HepG2 (cell line): ENCODE data around the gene SCRT2. TPM values are rescaled to one million over a fixed set of nuclear protein-coding genes. Genes with fewer than 3 reads are reported as not detected.

Experiments used
- CEBPZ ChIP-seq: IDR thresholded peaks from 2 replicates; pipeline ENCODE4 v1.6.1; 2012; ENCODE audit warnings: low read length, improper control_type of control experiment
- CHD2 ChIP-seq: IDR thresholded peaks from 2 replicates; pipeline ENCODE4 v1.6.1; 2011; ENCODE audit warnings: low read depth, low read length, improper control_type of control experiment
- FOXA3 ChIP-seq: IDR thresholded peaks from 2 replicates; pipeline ENCODE4 v1.6.1; 2016; ENCODE audit warnings: missing genetic modification reagents, missing compliant biosample characterization
- FOXM1 ChIP-seq: sonication (generic); formaldehyde crosslinking; IDR thresholded peaks from 2 replicates; pipeline ENCODE4 v1.5.0; 2020; ENCODE audit warnings: missing genetic modification reagents
- GATAD2A ChIP-seq: IDR thresholded peaks from 2 replicates; pipeline ENCODE4 v1.6.1; 2016
- HNRNPH1 ChIP-seq: fragments of 200-400 bp; formaldehyde crosslinking; optimal IDR thresholded peaks from 2 replicates; pipeline ENCODE3; 2017; ENCODE audit warnings: mild to moderate bottlenecking, low read depth, low read length
- HNRNPUL1 ChIP-seq: fragments of 200-400 bp; formaldehyde crosslinking; IDR thresholded peaks from 2 replicates; pipeline ENCODE4 v1.6.1; 2017; ENCODE audit warnings: low read depth, mild to moderate bottlenecking, low read length, moderate library complexity
- IKZF1 ChIP-seq: fragments of 450-650 bp; IDR thresholded peaks from 2 replicates; pipeline ENCODE4 v1.7.1; 2016
- RBAK ChIP-seq: sonication (generic); formaldehyde crosslinking; IDR thresholded peaks from 2 replicates; pipeline ENCODE4 v1.5.1; 2020; ENCODE audit warnings: mild to moderate bottlenecking, missing genetic modification reagents
- SIX1 ChIP-seq: sonication (generic); formaldehyde crosslinking; IDR thresholded peaks from 2 replicates; pipeline ENCODE4 v1.4.0; 2020; ENCODE audit warnings: missing genetic modification reagents, borderline replicate concordance
- SMARCE1 ChIP-seq: fragments of 450-650 bp; IDR thresholded peaks from 2 replicates; pipeline ENCODE4 v1.6.1; 2017; ENCODE audit warnings: borderline replicate concordance
- TOE1 ChIP-seq: sonication (generic); formaldehyde crosslinking; IDR thresholded peaks from 2 replicates; pipeline ENCODE4 v1.4.0; 2020; ENCODE audit warnings: mild to moderate bottlenecking, missing genetic modification reagents
- ZFP36 ChIP-seq: fragments of 150-350 bp; IDR thresholded peaks from 2 replicates; pipeline ENCODE4 v1.6.1; 2018; ENCODE audit warnings: borderline replicate concordance, low read length, low read depth; ENCODE audit not compliant: partially characterized antibody
- ZNF282 ChIP-seq: fragments of 450-650 bp; IDR thresholded peaks from 2 replicates; pipeline ENCODE4 v1.6.1; 2018; ENCODE audit not compliant: partially characterized antibody
- ZNF430 ChIP-seq: sonication (generic); formaldehyde crosslinking; IDR thresholded peaks from 2 replicates; pipeline ENCODE4 v1.9.0; 2021; ENCODE audit warnings: mild to moderate bottlenecking, missing genetic modification reagents
- ZNF451 ChIP-seq: sonication (generic); formaldehyde crosslinking; IDR thresholded peaks from 2 replicates; pipeline ENCODE4 v1.5.0; 2020; ENCODE audit warnings: mild to moderate bottlenecking, missing genetic modification reagents
- ZNF569 ChIP-seq: sonication (generic); formaldehyde crosslinking; IDR thresholded peaks from 2 replicates; pipeline ENCODE4 v1.5.0; 2020; ENCODE audit warnings: mild to moderate bottlenecking, missing genetic modification reagents, moderate library complexity, borderline replicate concordance
- ZNF570 ChIP-seq: sonication (generic); formaldehyde crosslinking; IDR thresholded peaks from 2 replicates; pipeline ENCODE4 v1.4.0; 2020; ENCODE audit warnings: mild to moderate bottlenecking, missing genetic modification reagents, borderline replicate concordance
- ZNF747 ChIP-seq: sonication (generic); formaldehyde crosslinking; IDR thresholded peaks from 2 replicates; pipeline ENCODE4 v1.8.1; 2023; ENCODE audit warnings: missing genetic modification reagents, mild to moderate bottlenecking, borderline replicate concordance
- ZNF891 ChIP-seq: sonication (generic); formaldehyde crosslinking; IDR thresholded peaks from 2 replicates; pipeline ENCODE4 v1.5.0; 2020; ENCODE audit warnings: mild to moderate bottlenecking, missing genetic modification reagents
- polyA plus RNA-seq, 8 experiments: library from polyadenylated mRNA; depleted of rRNA in 3 of 8; stranded (reverse) in 7 of 8; unstranded in 1 of 8; fragments of >200 nt; fragmentation: Illumina TruSeq in 4 of 8; extraction: Trizol in 4 of 8; gene quantifications; 2 replicates each; pipeline versions ENCODE4 v1.2.1 to v1.2.3, GENCODE V29; 2011 to 2016; ENCODE audit warnings: low read depth in 4 of 8, missing spikeins in 1 of 8, mixed read lengths in 1 of 8; ENCODE audit not compliant: insufficient read depth in 1 of 8
- total RNA-seq, 5 experiments: library from RNA; depleted of rRNA; stranded (reverse); fragments of >200 nt; fragmentation: Illumina TruSeq; extraction: Trizol; gene quantifications; 2 replicates each; pipeline ENCODE4 v1.2.3, GENCODE V29; 2016; ENCODE audit warnings: low read depth in 1 of 5
- TF ChIP-seq, protein P1 (sequence below): sonication (generic); formaldehyde crosslinking; IDR thresholded peaks from 2 replicates; pipeline ENCODE4 v1.4.0; 2020; ENCODE audit warnings: missing genetic modification reagents
- TF ChIP-seq, protein P2 (sequence below): sonication (generic); formaldehyde crosslinking; IDR thresholded peaks from 2 replicates; pipeline ENCODE4 v1.5.0; 2020; ENCODE audit warnings: mild to moderate bottlenecking, low read depth, missing genetic modification reagents, borderline replicate concordance
- TF ChIP-seq, protein P3 (sequence below): sonication (generic); formaldehyde crosslinking; IDR thresholded peaks from 2 replicates; pipeline ENCODE4 v1.4.0; 2020; ENCODE audit warnings: mild to moderate bottlenecking, missing genetic modification reagents
- TF ChIP-seq, protein P4 (sequence below): sonication (generic); formaldehyde crosslinking; IDR thresholded peaks from 2 replicates; pipeline ENCODE4 v1.8.0; 2022; ENCODE audit warnings: missing genetic modification reagents, mild to moderate bottlenecking, borderline replicate concordance

The SCRT2 gene
- total and polyA plus RNA-seq, 2 of the 13 experiments (the other 11 are each of a cell fraction or from before 2014, with no cell fraction given), result not detected

- TF ChIP-seq CHD2 (peak; percentile 27; the same call in 1 of the 2 replicates), ZNF569 (no peak), HNRNPUL1 (no peak), FOXM1 (CRISPR knock-in tag) (no peak), SIX1 (CRISPR knock-in tag) (no peak), CEBPZ (no peak), ZNF891 (CRISPR knock-in tag) (no peak), ZFP36 (no peak), GATAD2A (CRISPR knock-in tag) (peak; percentile 49; the same call in 1 of the 2 replicates), ZNF282 (no peak), HNRNPH1 (no peak), TOE1 (CRISPR knock-in tag) (no peak), SMARCE1 (no peak), ZNF451 (CRISPR knock-in tag) (no peak), ZNF430 (CRISPR knock-in tag) (no peak), ZNF570 (CRISPR knock-in tag) (no peak), ZNF747 (CRISPR knock-in tag) (no peak), FOXA3 (CRISPR knock-in tag) (peak; percentile 18; the same call in 1 of the 2 replicates), RBAK (no peak), IKZF1 (no peak)
- TF ChIP-seq, protein P1, sequence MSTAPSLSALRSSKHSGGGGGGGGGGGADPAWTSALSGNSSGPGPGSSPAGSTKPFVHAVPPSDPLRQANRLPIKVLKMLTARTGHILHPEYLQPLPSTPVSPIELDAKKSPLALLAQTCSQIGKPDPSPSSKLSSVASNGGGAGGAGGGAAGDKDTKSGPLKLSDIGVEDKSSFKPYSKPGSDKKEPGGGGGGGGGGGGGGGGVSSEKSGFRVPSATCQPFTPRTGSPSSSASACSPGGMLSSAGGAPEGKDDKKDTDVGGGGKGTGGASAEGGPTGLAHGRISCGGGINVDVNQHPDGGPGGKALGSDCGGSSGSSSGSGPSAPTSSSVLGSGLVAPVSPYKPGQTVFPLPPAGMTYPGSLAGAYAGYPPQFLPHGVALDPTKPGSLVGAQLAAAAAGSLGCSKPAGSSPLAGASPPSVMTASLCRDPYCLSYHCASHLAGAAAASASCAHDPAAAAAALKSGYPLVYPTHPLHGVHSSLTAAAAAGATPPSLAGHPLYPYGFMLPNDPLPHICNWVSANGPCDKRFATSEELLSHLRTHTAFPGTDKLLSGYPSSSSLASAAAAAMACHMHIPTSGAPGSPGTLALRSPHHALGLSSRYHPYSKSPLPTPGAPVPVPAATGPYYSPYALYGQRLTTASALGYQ (CRISPR knock-in tag), result no peak
- TF ChIP-seq, protein P2, sequence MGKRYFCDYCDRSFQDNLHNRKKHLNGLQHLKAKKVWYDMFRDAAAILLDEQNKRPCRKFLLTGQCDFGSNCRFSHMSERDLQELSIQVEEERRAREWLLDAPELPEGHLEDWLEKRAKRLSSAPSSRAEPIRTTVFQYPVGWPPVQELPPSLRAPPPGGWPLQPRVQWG (CRISPR knock-in tag), result no peak
- TF ChIP-seq, protein P3, sequence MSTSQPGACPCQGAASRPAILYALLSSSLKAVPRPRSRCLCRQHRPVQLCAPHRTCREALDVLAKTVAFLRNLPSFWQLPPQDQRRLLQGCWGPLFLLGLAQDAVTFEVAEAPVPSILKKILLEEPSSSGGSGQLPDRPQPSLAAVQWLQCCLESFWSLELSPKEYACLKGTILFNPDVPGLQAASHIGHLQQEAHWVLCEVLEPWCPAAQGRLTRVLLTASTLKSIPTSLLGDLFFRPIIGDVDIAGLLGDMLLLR (CRISPR knock-in tag), result no peak
- TF ChIP-seq, protein P4, sequence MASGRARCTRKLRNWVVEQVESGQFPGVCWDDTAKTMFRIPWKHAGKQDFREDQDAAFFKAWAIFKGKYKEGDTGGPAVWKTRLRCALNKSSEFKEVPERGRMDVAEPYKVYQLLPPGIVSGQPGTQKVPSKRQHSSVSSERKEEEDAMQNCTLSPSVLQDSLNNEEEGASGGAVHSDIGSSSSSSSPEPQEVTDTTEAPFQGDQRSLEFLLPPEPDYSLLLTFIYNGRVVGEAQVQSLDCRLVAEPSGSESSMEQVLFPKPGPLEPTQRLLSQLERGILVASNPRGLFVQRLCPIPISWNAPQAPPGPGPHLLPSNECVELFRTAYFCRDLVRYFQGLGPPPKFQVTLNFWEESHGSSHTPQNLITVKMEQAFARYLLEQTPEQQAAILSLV (CRISPR knock-in tag), result no peak
These were observed 29.3 kb downstream of the SCRT2 start (continued) for GRCh38 chr20:646107-646867.
